ENCODE results near the gene MTMR12. TPM values are rescaled to one million over a fixed set of nuclear protein-coding genes. Genes with fewer than 3 reads are reported as not detected.

The MTMR12 gene
- polyA plus RNA-seq, 1 donor (not counting 4 experiments of a cell fraction or from before 2014, with no cell fraction given) = 17.1 TPM

DNA sequence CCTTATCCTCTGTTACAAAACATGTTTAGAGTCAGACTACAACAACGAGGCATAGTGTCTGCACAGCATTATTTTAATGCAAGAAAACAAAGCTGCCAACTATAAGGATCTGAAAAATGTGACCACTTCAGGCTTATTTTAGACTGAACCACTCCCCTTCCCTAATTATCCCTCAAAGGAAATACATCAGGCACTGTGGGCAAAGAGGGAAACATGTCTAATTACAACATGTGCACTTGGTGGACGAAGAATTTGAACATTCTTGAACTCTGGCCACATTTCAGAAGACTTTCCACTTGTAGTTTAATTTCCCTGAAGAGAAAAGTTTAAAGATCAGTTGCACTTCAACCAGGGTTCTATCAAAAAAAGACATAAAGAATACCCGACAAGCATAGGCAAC, 3.8 kb downstream of the MTMR12 start:
- TF ChIP-seq EZH2 (IDR thresholded peaks at IDR 0.05; ENCODE audit: low read length) = no peak
- TF ChIP-seq, protein P1, sequence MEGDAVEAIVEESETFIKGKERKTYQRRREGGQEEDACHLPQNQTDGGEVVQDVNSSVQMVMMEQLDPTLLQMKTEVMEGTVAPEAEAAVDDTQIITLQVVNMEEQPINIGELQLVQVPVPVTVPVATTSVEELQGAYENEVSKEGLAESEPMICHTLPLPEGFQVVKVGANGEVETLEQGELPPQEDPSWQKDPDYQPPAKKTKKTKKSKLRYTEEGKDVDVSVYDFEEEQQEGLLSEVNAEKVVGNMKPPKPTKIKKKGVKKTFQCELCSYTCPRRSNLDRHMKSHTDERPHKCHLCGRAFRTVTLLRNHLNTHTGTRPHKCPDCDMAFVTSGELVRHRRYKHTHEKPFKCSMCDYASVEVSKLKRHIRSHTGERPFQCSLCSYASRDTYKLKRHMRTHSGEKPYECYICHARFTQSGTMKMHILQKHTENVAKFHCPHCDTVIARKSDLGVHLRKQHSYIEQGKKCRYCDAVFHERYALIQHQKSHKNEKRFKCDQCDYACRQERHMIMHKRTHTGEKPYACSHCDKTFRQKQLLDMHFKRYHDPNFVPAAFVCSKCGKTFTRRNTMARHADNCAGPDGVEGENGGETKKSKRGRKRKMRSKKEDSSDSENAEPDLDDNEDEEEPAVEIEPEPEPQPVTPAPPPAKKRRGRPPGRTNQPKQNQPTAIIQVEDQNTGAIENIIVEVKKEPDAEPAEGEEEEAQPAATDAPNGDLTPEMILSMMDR (optimal IDR thresholded peaks at IDR 0.05 in 1 of 3, IDR thresholded peaks at IDR 0.05 in 1 of 3, conservative IDR thresholded peaks at IDR 0.05 in 1 of 3; ENCODE audit: extremely low read depth in 1 of 3, insufficient read depth in 2 of 3, low read length in 3 of 3) = no peak
- Histone ChIP-seq H3K9me3 (ENCODE audit: control insufficient read depth, low read depth, low read length) (no peaks in the 10 kb centered on the region), H3K27ac (ENCODE audit: control insufficient read depth, insufficient read depth, low read length) (no peak overlapping the region), H3K4me1 (ENCODE audit: control insufficient read depth, extremely low read depth, insufficient read depth, low read length) (peaks cover 6% of the 10 kb centered on the region), H3K4me3 (ENCODE audit: control insufficient read depth in 2 of 3, extremely low read depth in 1 of 3, insufficient read depth in 2 of 3, low read depth in 1 of 3, low read length in 3 of 3) (no peak overlapping the region), H3K36me3 (ENCODE audit: control insufficient read depth in 2 of 2, extremely low read depth in 1 of 2, insufficient read depth in 2 of 2, low read length in 2 of 2) (peaks cover 0 to 4% of the 10 kb centered on the region in 2 experiments), H4K20me1 (ENCODE audit: control insufficient read depth, extremely low read depth, insufficient read depth, low read length) (peaks cover 3% of the 10 kb centered on the region), H3K9ac (ENCODE audit: control insufficient read depth, extremely low read depth, insufficient read depth, low read length) (no peak overlapping the region), H3K4me2 (ENCODE audit: control insufficient read depth, extremely low read depth, insufficient read depth, low read depth, low read length) (no peak overlapping the region), H3K9me1 (ENCODE audit: control insufficient read depth, extremely low read depth, insufficient read depth, low read length) (no peaks in the 10 kb centered on the region), H3K79me2 (ENCODE audit: control insufficient read depth, insufficient read depth, low read length) (peaks cover 66% of the 10 kb centered on the region), H3K27me3 (ENCODE audit: control insufficient read depth, extremely low read depth, insufficient read depth, low read length) (no peaks in the 10 kb centered on the region), H2AFZ (ENCODE audit: control insufficient read depth, low read length) (no peak overlapping the region)
- no peak for FAIRE-seq
- DNase-seq (ENCODE audit: low read depth, low spot score) = no peak
- dilution Hi-C loops (cut with MboI; ENCODE audit: extremely low pct_ligation_motif_present, low sequenced_read_pairs) = no loop called here

DNA sequence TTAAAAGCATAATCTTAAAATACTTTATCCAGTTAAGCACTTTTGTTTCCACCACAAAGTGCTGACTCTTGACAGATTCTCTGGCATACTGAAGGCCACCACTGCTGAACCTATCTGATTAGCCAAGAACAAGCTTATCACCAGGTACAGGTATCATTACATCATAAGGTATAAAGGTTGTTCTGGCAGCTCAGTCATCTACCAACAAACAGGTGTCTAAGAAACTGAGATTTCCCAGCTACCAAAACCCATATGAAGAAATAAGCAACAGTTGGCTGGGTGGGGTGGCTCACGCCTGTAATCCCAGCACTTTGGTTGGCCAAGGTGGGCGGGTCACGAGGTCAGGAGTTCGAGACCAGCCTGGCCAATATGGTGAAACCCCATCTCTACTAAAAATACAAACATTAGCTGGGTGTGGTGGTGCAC, 5.0 kb downstream of the MTMR12 start:
- Histone ChIP-seq H3K36me3 (ENCODE audit: control insufficient read depth in 2 of 2, extremely low read depth in 1 of 2, insufficient read depth in 2 of 2, low read length in 2 of 2) (peaks cover 0 to 4% of the 10 kb centered on the region in 2 experiments), H3K79me2 (ENCODE audit: control insufficient read depth, insufficient read depth, low read length) (peaks cover 70% of the 10 kb centered on the region), H2AFZ (ENCODE audit: control insufficient read depth, low read length) (no peak overlapping the region), H3K9ac (ENCODE audit: control insufficient read depth, extremely low read depth, insufficient read depth, low read length) (no peak overlapping the region), H4K20me1 (ENCODE audit: control insufficient read depth, extremely low read depth, insufficient read depth, low read length) (peaks cover 3% of the 10 kb centered on the region), H3K9me1 (ENCODE audit: control insufficient read depth, extremely low read depth, insufficient read depth, low read length) (no peaks in the 10 kb centered on the region), H3K9me3 (ENCODE audit: control insufficient read depth, low read depth, low read length) (no peaks in the 10 kb centered on the region), H3K27me3 (ENCODE audit: control insufficient read depth, extremely low read depth, insufficient read depth, low read length) (no peaks in the 10 kb centered on the region), H3K4me2 (ENCODE audit: control insufficient read depth, extremely low read depth, insufficient read depth, low read depth, low read length) (no peak overlapping the region), H3K4me3 (ENCODE audit: control insufficient read depth in 2 of 3, extremely low read depth in 1 of 3, insufficient read depth in 2 of 3, low read depth in 1 of 3, low read length in 3 of 3) (no peak overlapping the region), H3K27ac (ENCODE audit: control insufficient read depth, insufficient read depth, low read length) (no peak overlapping the region), H3K4me1 (ENCODE audit: control insufficient read depth, extremely low read depth, insufficient read depth, low read length) (peaks cover 6% of the 10 kb centered on the region)
- FAIRE-seq = no peak
- dilution Hi-C loops (cut with MboI; ENCODE audit: extremely low pct_ligation_motif_present, low sequenced_read_pairs) = no loop called here
- DNase-seq (ENCODE audit: low read depth, low spot score) = no peak
- TF ChIP-seq EZH2 (IDR thresholded peaks at IDR 0.05; ENCODE audit: low read length) = no peak
- TF ChIP-seq, protein P1 (optimal IDR thresholded peaks at IDR 0.05 in 1 of 3, IDR thresholded peaks at IDR 0.05 in 1 of 3, conservative IDR thresholded peaks at IDR 0.05 in 1 of 3; ENCODE audit: extremely low read depth in 1 of 3, insufficient read depth in 2 of 3, low read length in 3 of 3) = no peak
